DMS 273 (cell line): ENCODE data around the gene PDE11A.

Experiments
- DNase-seq: peaks from one replicate; lab custom pipeline; 2025; ENCODE audit not compliant: unreplicated experiment; lab: John Stamatoyannopoulos, UW

PDE11A gene

DNA sequence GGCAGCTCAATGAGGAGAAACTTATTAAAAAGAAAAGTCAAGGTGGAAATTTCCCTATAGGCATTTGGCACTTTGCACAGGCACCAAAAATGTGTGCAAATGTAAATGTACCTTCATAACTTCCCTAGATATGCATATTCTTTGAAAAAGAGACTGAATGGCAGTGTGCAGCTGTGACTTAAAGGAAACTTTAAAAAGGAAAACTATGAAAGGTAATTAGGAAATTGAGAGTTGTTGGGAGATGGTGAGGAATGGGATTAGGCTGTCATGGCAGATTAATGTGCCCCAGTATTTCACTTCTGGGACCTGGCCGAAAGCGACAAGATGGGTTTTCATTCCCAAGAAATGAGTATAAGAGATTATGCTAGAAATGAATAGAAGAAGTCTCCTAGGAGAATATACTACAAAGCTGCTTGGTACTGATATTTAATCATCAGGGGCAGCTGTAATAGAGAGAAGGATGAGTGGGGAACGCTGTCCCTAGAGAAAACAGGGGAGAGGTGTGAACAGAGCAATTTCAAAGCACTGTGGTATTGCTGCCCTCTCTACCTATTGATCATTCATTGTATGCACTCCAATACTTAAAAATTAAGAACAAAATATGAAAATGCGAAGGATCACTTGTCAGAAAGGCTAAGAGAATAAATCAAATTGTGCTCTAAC lies 366.9 kb downstream of the PDE11A start:
- no peak for DNase-seq

DNA sequence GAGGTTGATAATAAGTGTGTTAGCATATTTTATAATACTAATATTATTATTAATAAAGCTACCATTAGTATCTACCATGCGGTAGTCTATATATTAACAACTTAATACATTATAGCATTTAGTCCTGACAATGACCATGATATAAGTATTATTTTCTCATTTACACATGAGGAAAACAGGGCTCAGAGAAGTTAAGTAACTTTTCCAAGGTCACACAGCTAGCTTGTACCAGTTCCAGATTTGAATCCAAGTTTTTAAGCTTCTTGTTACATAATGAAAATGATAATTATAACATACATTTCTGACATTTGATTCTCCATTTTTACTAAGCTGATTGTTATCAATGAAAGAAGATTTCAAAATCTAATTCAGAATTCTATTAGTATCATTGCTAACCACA lies 369.4 kb downstream of the PDE11A start:
- DNase-seq: no peak

DNA sequence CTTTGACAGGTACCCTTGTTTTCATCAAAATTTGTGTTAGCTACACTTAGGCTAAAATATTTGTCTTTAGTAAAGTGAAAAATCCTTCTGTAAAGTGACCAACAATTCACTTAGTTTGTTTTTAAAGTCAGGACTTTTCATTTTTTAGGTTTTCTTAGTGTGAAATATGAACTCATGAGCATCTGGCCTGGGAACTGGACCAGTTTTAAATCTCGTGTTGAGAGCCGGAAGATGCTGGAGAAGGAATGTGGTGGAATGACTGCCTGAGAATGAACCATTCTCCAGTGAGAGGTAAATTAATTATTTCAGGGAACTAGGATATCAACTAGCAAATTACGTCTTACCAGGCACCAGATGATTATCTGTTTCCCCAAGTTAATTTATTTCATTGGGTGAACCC lies 374.3 kb downstream of the PDE11A start:
- DNase-seq: no peak

DNA sequence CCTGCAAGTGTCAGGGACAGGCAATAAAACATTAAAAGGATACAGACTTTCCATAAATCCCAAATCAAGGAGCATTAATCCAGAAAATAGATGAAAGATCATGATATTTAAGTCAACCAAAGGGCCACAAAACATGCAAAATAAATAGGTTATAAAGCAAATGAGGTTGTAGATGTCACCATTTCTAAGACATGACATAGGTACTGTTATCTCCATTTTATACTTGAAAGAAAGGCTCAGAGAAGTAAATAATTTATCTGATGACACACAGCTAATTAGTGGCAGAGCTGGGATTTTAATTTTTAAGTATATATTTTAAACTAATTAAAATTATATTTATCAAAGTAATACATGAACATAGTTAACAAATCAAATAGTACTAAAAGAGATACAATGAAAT lies 378.2 kb downstream of the PDE11A start:
- no peak for DNase-seq

DNA sequence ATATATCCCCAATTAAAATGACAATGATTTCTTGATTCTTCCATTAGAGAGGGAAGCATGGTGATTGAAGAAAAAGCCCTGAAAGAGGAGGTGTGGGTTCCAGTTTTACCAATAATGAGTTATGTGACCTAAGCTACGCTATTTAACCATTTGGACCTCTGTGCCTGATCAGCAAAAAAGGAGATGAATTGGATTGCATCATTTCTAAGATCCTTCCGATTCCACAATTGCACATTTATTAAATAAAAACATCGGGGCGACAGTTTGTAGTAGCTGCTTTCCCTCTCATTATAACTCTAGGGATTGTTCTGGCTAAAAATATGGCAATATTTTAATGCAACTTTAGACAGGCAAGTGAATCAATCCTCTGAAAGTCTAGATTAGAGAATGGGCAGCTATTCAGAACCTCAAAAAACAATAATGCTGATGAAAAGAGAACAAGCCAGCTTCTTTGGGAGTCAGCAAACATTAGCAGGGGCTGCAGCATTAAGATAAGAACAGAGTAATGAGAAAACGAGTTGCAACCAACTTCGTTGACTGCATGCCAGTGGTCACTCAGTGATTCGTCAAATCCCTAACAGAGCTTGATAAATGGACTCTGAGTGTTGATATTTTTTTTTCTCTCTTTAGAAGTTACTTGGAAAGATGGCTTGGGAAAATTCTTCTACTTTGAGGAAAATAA lies 378.8 kb downstream of the PDE11A start:
- DNase-seq: no peak

DNA sequence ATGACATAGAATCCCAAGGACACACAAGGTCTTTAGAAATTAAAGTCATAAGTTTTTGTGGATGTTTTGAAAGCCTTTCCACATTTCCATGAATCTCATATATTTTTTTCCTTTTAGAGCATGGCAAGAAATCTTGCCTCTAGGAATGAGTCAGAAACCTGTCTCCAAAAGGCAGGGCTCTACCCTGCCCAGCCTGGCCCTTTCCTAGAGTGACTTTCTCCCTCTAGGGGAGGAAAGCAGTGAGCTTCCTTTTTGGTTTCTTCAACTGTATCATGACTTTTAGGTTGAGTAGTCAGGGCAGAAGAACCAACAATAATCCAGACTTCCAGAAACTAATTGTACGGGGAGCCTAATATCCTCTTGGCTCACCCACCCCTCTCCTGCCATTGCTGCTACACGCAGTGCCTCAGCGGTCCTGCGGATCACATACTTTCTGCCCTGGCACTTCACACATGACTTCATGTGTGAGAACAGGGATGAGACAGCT lies 379.8 kb downstream of the PDE11A start:
- peak; percentile 28 for DNase-seq

DNA sequence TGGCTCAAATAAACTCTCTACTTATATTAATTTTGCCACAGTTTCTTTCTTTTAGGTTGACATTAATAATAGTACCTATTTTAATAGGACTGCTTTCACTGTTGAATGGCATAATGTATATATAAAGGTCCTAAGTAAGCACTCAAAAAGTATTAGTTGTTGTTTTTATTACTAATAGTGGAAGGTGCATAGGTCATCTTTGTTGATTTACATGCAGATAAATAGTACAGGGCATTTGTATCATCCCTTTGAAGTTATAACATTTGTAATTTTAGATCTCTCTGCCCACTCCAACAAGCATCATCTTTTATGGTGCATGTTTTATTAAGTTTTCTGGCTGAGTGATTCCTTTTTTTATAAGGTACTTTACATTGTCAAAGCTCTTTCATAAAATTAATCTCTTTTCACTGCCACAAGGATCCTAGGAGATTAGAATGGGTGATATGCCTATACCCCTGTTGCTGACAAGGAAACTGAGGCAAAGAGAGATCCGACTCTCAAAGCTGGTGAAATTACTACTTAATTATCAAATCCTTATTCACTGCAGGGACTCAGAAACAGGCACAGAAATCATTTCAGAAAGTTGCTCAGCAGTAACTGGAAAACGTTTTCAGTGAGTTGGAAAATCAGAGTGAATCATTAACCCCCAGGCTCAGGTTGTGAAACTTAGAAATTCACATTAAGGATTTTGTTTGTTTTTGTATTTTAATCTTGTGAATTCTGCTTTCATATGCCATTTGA lies 380.4 kb downstream of the PDE11A start:
- DNase-seq: no peak

DNA sequence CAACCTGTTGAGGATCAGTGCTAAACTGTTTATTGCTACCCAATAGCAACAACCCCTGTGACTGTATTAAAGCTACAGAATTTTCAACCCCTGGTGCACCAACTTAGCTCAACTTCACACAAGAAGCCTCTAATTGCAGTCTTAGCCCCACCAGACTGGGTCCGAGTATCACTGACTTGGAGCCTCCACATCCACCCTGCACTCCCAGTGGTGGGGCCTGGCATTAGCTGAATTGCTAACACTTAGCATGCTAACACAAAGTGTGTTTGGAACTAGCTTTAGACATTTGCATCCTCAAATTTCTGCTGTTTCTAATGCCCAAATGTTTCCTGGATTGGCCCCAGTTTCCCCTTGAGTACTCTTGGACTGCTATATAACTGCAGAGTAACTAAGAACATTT lies 381.4 kb downstream of the PDE11A start:
- peak; percentile 9 for DNase-seq

DNA sequence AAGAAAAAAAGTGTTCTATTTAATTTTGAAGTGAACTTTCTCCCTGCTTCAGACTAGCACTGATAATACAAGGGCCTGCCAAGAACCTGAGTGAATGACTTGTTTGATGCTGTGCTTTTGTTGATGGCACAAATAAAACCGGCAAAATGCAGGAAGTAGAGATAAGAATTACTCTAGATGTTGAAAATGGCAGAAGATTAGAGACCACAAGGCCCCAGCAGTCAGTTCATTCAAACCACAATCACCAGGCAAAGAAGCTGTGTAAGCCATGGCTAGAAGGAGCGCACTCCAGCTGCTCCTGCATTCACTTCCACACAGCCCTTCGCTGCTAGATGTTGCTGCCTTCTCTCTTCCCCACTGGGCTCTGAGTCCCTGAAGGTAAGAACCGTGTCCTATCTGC lies 383.0 kb downstream of the PDE11A start:
- no peak for DNase-seq

DNA sequence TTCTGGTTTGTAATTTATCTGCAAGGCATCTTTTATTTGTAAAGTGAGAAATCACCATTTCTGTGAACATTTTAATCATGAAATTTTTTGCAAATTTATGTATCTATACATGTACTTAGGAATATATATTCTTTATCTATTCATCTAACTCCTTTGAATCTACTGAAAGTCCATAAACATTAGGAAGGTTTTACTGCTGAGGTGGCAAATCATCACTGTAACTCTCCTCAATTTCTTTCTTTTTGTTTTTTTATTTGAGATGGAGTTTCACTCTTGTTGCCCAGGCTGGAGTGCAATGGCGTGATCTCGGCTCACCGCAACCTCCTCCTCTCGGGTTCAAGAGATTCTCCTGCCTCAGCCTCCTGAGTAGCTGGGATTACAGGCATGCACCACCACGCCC lies 383.7 kb downstream of the PDE11A start:
- no peak for DNase-seq

DNA sequence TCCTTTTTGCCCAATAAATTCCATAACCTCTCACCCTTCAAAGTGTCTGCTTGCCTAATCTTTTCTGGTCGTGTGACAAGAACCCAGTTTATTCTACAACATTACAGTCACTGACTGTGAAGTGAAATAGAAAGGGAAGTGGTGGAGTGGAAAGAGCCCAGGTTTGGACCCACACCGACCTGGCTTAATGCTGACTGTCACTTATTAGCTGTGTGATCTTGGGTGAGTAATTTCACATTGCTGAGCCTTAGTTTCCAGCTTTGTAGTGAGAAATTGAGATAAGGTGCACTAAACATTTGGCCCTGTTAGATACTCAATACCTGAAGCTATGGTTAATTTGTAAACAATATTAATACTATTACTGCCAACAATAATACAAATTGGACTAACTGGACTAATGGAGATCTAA lies 388.9 kb downstream of the PDE11A start:
- no peak for DNase-seq

DNA sequence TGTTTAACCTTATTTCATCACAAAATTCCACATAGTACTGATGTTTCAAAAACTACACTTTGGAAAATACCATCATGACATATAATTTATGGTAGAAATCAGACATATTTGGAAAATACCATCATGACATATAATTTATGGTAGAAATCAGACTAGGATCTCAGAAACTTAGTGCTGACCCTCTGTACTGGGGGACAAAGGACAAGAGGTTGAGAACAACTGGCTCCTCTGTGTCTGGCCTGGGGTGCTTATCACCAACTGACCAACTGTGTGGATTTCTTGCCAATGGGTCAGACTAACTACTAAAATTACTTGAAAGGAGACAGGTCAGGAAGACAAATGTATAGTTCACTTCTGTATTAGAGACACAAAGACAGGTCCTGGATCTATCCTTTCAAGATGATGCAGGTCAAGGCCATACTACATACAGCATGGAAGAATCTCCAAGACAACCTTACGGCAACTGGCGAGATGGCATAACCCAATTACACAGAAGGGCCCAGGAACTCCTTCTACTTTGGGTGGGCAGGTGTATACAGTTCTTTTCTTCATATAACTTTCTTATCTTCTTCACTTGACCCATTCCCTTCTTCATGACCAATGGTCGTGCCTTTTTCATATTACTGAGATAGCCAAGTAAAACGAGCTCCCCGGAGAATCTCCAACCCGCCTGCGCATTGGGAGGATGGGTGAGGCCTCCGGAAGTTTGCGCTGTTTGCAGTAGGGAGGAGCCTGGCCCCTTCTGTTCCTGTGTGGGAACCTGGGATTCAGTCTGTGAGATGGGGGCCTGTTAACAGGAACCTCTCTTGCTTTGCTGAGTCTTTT lies 389.5 kb downstream of the PDE11A start:
- DNase-seq: no peak

DNA sequence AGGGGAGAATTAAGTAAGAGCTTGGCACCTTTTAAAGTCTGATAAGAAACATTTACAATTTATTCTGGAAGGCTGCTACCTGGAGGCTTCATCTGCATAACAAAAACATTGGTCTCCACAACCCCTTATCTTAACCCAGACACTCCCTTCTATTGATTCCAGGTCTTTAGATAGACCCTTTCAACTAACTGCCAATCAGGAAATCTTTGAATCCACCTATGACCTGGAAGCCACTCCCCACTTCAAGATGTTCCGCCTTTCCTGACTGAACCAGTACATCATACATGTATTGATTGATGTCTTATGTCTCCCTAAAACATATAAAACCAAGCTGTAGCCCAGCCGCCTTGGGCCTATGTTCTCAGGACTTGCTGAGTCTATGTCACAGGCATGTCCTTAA lies 390.6 kb downstream of the PDE11A start:
- DNase-seq: no peak

DNA sequence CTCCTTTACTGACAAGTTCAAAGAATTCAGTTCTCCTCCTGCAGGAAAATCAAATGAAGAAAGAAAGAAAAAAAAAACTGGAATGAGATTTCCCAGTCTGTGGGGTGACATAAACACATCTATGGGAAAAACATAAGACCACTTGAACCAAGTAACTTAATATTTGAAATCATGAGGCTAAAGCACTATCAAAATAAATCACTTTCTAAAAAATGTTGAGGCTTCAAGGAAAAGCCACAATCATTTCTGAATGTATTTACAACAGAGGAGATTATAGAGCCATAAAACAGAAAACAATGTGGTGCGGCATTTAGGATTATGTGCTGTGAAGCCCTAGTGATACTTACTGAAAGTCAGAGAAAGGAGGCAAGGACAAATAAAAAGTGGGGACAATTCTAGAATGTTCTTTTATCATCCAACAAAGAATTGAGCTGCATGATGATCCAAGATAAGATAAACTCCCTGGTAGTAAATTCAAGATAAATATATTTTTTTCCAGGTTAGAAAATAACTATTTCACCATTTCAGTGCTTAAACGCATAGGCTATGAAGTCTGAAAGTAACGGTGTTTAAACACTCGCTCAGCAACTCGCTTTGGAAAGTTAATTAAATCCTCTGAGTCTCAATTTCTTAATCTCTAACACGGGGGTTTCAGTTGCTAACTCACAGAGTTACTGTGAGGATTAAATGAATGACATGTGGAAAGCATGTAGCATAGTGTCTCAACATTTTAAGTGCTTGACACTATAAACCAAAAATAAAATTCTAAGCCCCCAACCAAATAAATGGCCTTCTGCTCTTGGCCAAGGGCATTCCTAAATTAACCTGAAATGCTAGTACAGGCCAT lies 391.5 kb downstream of the PDE11A start:
- DNase-seq: no peak

DNA sequence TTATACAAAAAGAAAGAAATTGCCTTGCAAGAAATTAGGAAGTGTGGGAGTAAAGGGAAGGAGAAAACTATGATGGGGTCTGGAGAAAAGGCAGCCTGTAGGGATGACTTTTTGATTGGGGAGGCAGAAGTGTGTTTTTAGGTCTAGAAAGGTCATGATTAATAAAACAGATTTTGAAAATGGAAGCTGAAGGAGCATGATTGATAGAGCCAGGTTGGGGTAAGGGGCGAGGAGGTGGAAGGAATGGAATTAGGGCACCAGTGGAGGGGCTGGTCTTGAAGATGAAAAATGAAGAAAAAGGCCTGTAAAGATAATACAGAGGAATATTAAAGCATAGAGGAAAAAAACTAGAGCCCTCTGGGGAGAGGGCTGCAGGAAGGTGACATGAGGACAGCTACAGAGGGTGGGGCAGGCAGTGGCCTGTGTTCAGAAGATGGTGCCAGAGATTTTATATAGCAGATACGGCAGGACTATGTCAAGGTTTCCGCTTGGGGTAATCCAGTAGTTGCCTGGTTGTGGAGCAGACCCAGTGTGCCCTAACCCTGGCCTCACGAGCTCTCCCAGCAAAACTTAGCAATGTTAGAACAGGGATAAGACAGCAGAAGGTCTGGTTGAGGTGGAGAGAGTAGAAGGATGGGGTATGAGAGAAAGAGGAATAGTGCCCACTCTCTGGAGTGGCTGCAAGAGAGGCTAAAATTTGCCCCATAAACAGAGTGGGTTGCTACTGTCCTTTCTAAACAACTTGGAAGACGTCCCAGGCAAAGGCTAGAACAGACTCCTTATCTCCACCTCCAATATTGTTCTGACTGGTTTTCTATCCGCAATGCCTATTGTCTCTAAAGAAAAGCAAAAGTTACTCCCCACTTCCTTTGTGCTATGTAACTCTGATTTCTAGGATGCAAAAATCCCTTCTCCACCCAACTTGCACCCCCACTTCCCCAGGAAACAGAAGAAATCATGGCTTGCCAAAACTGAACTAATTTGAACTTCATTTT lies 392.7 kb downstream of the PDE11A start:
- DNase-seq: no peak

DNA sequence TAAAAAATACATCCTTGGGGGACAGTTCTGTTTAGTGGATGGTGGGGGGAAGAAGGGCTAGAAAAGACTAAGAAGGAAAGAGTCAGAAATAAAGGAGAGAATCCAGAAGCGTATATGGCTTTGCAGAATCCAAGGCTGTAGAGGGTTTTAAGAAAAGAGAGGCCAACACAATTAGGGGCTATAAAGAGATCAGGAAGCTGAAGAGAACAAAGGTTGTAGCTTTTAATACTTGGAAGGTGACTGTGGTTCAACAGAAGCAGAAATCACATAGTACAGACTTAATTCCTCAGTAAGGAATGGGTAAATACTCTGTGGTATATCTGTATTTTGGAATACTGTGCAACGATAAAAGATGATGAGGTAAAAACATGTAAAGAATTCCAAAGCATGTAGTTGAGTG lies 393.6 kb downstream of the PDE11A start:
- no peak for DNase-seq

DNA sequence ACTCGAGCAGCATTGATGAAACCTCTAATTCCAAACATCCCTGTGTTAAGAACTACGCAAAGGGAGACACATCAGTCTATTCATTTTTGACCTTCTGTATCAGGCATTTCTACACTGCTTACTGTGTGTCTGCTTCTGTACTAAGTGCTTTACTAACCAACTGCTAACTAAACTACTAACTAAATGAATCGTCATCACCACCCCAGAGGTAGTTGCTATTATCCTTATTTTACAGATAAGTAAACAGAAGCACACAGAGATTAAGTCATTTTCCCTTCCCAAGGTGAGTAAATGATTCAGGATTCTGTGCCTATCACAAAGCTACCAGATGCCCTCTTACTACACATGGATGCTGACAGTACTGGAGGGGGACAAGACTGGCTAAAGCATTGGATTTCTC lies 395.9 kb downstream of the PDE11A start:
- no peak for DNase-seq

DNA sequence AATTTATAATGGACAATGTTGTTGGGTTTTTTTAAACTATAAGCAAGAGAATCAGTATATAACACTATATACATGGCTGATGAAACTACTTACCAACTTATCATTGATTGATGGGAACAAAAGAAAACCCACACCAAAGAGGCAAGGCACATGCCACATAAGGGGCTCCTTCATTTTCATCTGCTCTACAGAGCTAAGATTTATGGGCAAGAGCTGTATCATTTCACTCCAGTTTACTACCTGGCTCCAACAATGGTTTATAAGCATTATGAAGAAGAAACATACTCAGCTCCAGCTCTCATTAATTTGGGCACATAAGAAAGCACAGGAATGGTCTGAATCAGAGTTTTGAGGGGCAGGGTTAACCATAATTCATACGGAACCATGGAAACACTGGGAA lies 396.8 kb downstream of the PDE11A start:
- DNase-seq: no peak

DNA sequence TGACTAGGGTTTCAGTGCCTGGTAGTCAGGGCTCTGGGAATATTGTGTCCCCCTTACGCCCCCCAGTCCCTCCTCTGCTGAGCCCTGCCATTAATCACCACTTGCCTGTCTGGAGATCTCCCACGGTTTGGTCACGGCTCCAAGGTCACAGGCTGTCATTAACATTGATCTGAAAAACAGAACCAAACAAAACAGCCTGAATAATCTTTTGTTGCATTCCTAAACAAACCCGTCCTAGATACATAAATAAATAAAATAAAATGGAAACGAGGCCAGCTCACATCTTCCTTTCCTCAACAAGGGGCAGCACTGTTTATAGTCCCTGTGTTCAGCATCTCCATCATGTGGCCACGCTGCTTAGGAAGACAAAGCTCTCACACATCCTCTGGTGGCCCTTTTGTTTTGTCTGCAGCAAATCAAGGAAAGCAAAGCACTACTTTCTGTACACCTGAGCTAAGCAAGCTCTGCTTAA lies 397.2 kb downstream of the PDE11A start:
- no peak for DNase-seq
